ENCODE data around the gene EXOC7. TPM values are rescaled to one million over a fixed set of nuclear protein-coding genes. Genes with fewer than 3 reads are reported as not detected.

Gene EXOC7
- total RNA-seq, 1 experiment from 2014 or later, result 114 TPM

GRCh38 chr17:76036497-76037261, 66.9 kb downstream of the EXOC7 start (continued):
- TF ChIP-seq TCF7L2 (IDR thresholded peaks at IDR 0.05; ENCODE audit: borderline replicate concordance, extremely low read depth, insufficient read depth, insufficient read length), result no peak

GRCh38 chr17:76034428-76035350, 68.9 kb downstream of the EXOC7 start:
- intact Hi-C loops (cut with micrococcal nuclease), result no loop called here
- Histone ChIP-seq H3K36me3 (ENCODE audit: control insufficient read depth in 1 of 2, insufficient read depth in 2 of 2, low read length in 2 of 2) (peaks cover 15 to 16% of the 10 kb centered on the region in 2 experiments), H3K9me3 (ENCODE audit: control insufficient read depth in 1 of 2, insufficient read depth in 1 of 2, low read depth in 1 of 2, low read length in 2 of 2) (no peaks in the 10 kb centered on the region), H4K20me1 (ENCODE audit: insufficient read depth) (no peaks in the 10 kb centered on the region), H3K27me3 (ENCODE audit: insufficient read depth, low read length) (no peaks in the 10 kb centered on the region), H3K79me2 (ENCODE audit: insufficient read depth, low read length) (no peaks in the 10 kb centered on the region), H3K4me3 (replicated peaks in 1 of 2; ENCODE audit: low read depth in 1 of 2, low read length in 2 of 2) (no peak overlapping the region), H3K27ac (ENCODE audit: low read depth, low read length) (no peak overlapping the region), H3K9ac (ENCODE audit: low read length) (no peak overlapping the region), H2AFZ (ENCODE audit: low read depth, low read length, poor library complexity, severe bottlenecking) (no peak overlapping the region), H3K4me2 (ENCODE audit: low read length) (no peak overlapping the region), H3K9me2 (ENCODE audit: insufficient read depth) (no peaks in the 10 kb centered on the region), H3K4me1 (ENCODE audit: control insufficient read depth in 1 of 2, insufficient read depth in 2 of 2, low read length in 2 of 2) (peaks cover 22 to 25% of the 10 kb centered on the region in 2 experiments)
- no TSS peak for BruUV-seq (replicated peaks)
- no peak for DNase-seq (ENCODE audit: low read depth, low spot score)
- RAD21 ChIA-PET (ENCODE audit: low non-redundant PET in 1 of 2, low total read pairs in 2 of 2, uncharacterized antibody in 2 of 2, unreplicated experiment in 2 of 2), result no interaction called here
- TF ChIP-seq SP1 (IDR thresholded peaks at IDR 0.05; ENCODE audit: low read depth) (no peak), MAX (IDR thresholded peaks at IDR 0.05) (no peak), ZNF274 (IDR thresholded peaks at IDR 0.05; ENCODE audit: low read depth, low read length) (no peak), EGR1 (IDR thresholded peaks at IDR 0.05; ENCODE audit: low read depth) (no peak), CEBPB (IDR thresholded peaks at IDR 0.05; ENCODE audit: low read depth) (no peak), SRF (IDR thresholded peaks at IDR 0.05; ENCODE audit: low read depth) (no peak), CTCF (IDR thresholded peaks at IDR 0.05 in 2 of 3, conservative IDR thresholded peaks at IDR 0.05 in 1 of 3; ENCODE audit: borderline replicate concordance in 1 of 3, insufficient read depth in 1 of 3, low read depth in 2 of 3, low read length in 2 of 3) (no peak)
- TF ChIP-seq, protein P1, sequence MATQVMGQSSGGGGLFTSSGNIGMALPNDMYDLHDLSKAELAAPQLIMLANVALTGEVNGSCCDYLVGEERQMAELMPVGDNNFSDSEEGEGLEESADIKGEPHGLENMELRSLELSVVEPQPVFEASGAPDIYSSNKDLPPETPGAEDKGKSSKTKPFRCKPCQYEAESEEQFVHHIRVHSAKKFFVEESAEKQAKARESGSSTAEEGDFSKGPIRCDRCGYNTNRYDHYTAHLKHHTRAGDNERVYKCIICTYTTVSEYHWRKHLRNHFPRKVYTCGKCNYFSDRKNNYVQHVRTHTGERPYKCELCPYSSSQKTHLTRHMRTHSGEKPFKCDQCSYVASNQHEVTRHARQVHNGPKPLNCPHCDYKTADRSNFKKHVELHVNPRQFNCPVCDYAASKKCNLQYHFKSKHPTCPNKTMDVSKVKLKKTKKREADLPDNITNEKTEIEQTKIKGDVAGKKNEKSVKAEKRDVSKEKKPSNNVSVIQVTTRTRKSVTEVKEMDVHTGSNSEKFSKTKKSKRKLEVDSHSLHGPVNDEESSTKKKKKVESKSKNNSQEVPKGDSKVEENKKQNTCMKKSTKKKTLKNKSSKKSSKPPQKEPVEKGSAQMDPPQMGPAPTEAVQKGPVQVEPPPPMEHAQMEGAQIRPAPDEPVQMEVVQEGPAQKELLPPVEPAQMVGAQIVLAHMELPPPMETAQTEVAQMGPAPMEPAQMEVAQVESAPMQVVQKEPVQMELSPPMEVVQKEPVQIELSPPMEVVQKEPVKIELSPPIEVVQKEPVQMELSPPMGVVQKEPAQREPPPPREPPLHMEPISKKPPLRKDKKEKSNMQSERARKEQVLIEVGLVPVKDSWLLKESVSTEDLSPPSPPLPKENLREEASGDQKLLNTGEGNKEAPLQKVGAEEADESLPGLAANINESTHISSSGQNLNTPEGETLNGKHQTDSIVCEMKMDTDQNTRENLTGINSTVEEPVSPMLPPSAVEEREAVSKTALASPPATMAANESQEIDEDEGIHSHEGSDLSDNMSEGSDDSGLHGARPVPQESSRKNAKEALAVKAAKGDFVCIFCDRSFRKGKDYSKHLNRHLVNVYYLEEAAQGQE (IDR thresholded peaks at IDR 0.05; ENCODE audit: low read depth), result no peak
- no peak for ATAC-seq
- POLR2A ChIA-PET, result no interaction called here
- CTCF ChIA-PET, result no interaction called here
